Measurements from ENCODE around the gene KMT2D.

DNA sequence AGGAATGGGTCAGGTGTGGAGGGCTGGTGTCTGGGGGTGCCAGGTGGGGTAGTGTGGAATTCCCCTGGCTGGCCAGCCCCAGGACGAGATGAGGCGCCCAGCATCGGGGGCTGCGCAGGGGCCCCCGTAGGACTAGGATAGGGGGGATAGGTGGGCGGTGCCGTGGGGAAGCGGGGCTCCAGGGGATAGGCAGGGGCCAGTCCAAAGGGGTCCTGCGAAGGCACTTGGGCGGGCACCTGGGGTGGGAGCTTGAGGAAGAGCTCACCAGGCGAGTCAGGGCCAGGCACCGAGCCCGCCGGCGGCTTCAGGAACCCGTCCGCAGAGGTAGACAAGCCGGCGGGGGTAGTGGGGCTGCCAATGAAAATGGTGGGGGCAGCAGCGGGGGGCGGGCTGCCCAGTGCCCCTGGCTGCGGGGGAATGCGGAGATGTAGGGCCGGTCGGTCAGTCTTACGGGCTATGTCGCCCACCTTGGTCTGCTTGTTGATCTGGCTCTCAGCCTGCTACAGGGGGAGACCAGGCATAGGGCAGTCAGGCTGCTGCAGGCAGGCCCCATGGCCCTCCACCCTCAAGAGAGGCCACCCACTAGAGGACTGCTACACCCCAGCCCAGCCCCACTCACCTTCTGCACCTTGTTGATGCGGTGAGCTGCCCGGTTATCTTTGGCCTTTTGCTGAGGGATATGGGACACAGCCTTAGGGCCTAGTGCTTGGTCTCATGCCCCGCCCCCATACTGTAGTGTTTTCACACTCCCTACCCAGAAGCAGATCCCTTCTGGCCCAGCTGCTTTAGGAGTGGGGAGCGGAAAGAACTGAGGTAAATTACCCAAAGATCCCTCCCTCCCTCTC is 19.3 kb downstream of the KMT2D start:
- no peak for TF ChIP-seq EZH2phosphoT487 (IDR thresholded peaks at IDR 0.05; ENCODE audit: unreplicated experiment)
- no peak for TF ChIP-seq CTCF (conservative IDR thresholded peaks at IDR 0.05; ENCODE audit: low read depth in 2 of 2)
- TF ChIP-seq, protein P1, sequence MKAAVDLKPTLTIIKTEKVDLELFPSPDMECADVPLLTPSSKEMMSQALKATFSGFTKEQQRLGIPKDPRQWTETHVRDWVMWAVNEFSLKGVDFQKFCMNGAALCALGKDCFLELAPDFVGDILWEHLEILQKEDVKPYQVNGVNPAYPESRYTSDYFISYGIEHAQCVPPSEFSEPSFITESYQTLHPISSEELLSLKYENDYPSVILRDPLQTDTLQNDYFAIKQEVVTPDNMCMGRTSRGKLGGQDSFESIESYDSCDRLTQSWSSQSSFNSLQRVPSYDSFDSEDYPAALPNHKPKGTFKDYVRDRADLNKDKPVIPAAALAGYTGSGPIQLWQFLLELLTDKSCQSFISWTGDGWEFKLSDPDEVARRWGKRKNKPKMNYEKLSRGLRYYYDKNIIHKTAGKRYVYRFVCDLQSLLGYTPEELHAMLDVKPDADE (IDR thresholded peaks at IDR 0.05): no peak
- no peak for TF ChIP-seq EZH2 (IDR thresholded peaks at IDR 0.05; ENCODE audit: low read depth, unreplicated experiment)
- TF ChIP-seq POLR2AphosphoS5 (IDR thresholded peaks at IDR 0.05; ENCODE audit: low read depth): no peak

All from GM23338 (cell line).